Measurements from ENCODE around the gene MED1.

MED1 gene

DNA sequence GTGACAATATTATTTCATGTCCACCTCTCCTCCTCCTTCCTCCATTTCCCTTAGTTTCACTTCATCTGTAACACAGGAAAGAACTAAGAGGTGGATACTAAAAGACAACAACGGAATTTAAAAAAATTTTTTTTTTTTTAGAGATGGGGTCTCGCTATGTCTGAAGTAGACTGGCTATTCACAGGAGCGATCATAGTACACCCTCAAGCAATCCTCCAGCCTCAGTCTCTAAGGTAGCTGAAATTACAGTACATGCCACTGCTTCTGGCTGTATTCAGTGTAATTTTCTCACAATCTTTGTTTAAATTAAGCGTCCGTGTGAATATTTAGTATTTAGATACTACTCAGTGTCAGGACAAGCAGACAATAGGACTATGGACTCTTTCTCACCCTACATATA, 85.2 kb downstream of the MED1 start:
- DNase-seq (ENCODE audit: low read depth): no peak
- no peak overlapping the region for H3K4me3 ChIP-seq (ENCODE audit: low read depth, low read length)
- no peak for TF ChIP-seq CTCF (conservative IDR thresholded peaks at IDR 0.05; ENCODE audit: low read depth, low read length)

DNA sequence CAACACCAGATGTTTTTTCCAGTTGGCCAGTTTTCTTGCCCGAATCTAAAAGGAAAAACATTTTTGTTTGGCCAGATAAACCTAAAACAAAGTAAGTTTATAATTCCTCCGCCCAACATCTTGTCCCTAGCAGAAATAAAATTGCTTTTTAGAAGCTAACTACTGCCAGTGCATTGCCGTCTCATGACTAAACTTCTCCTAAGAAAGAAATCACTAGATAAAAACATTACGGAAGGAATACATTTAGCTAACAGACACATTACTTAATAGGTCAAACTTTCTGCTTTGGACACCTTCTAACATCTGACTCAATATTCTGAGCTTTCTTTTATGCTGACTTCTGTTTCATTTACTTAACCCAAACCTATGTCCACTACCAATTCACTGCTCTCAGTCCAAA, 85.8 kb downstream of the MED1 start:
- TF ChIP-seq CTCF (conservative IDR thresholded peaks at IDR 0.05; ENCODE audit: low read depth, low read length): no peak
- peak; percentile 74 for DNase-seq (ENCODE audit: low read depth)
- H3K4me3 ChIP-seq (ENCODE audit: low read depth, low read length): no peak overlapping the region

DNA sequence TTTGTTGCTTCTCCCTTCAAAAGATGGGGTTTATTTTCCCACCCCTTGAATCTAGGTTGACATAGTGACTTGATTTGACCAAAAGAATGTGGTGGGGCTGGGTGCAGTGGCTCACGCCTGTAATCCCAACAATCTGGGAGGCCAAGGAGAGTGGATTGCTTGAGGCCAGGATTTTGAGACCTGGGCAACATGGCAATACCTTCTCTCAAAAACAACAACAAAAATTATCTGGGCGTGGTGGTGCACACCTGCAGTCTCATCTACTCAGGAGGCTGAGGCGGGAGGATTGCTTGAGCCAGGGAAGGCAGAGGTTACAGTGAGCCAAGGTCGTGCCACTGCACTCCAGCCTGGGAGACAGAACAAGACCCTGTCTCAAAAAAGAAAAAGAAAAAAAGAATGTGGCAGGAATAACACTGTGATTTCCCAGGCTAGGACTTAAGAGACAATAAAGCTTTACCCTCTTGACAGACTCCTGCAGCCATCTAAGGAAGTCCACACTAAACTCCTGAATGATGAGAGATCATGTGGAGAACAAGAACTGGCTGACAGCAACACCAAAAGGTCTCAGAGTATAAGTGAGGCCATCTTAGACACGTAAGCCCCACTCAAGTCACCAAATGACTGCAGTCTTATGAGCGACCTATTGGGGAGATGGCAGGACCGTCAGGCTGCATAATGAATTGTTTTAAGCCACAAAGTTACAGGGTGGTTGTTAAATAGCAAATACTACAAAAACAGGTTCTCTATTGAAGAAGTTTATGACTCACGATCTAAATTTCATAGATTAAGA, 86.6 kb downstream of the MED1 start:
- no peak for DNase-seq (ENCODE audit: low read depth)
- H3K4me3 ChIP-seq (ENCODE audit: low read depth, low read length): no peak overlapping the region
- no peak for TF ChIP-seq CTCF (conservative IDR thresholded peaks at IDR 0.05; ENCODE audit: low read depth, low read length)

GRCh38 chr17:39361064-39361463, 90.0 kb downstream of the MED1 start:
- H3K4me3 ChIP-seq (ENCODE audit: low read depth, low read length): no peak overlapping the region
- DNase-seq (ENCODE audit: low read depth): no peak
- TF ChIP-seq CTCF (conservative IDR thresholded peaks at IDR 0.05; ENCODE audit: low read depth, low read length): no peak

- no peak overlapping the region for H3K4me3 ChIP-seq (ENCODE audit: low read depth, low read length)
- DNase-seq (ENCODE audit: low read depth): no peak
- no peak for TF ChIP-seq CTCF (conservative IDR thresholded peaks at IDR 0.05; ENCODE audit: low read depth, low read length)
Observed at GRCh38 chr17:39360537-39360936, 90.5 kb downstream of the MED1 start.

GRCh38 chr17:39359994-39360393, 91.1 kb downstream of the MED1 start:
- DNase-seq (ENCODE audit: low read depth): no peak
- H3K4me3 ChIP-seq (ENCODE audit: low read depth, low read length): no peak overlapping the region
- no peak for TF ChIP-seq CTCF (conservative IDR thresholded peaks at IDR 0.05; ENCODE audit: low read depth, low read length)

DNA sequence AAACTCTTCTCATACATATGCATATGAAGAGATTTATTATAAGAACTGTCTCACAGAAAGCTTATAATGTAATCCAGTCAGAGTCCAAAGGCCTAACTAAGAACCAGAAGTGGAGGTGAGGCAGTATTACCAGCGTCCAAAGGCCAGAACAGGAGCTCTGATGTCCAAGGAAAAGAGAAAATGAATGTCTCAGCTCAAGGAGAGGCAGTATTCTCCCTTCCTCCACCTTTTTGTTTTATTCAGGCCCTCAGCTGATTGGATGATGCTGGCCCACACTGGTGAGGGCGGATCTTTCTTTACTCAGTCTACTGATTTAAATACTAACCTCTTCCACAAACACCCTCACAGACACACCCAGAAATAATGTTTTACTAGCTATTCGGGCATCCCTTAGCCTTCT, 93.1 kb downstream of the MED1 start:
- DNase-seq (ENCODE audit: low read depth): no peak
- H3K4me3 ChIP-seq (ENCODE audit: low read depth, low read length): no peak overlapping the region
- TF ChIP-seq CTCF (conservative IDR thresholded peaks at IDR 0.05; ENCODE audit: low read depth, low read length): no peak
